ENCODE results near the gene SLC22A16.
"Not testable (repeated sequence)": the region's sequence is repeated elsewhere in the genome, so short reads cannot be mapped to it uniquely, and the experiment has no call there.

Gene SLC22A16

GRCh38 chr6:110467566-110468140, 8.8 kb downstream of the SLC22A16 start:
- peak in 1 of 3 donors; percentile 28 for DNase-seq
- Histone ChIP-seq H3K36me3 (ENCODE audit: control insufficient read depth in 4 of 4, insufficient read depth in 4 of 4, low read length in 3 of 4) (no peaks in the 10 kb centered on the region), H3K4me3 (ENCODE audit: control insufficient read depth in 1 of 7, extremely low read depth in 1 of 7, insufficient read depth in 4 of 7, low read depth in 2 of 7, low read length in 6 of 7) (no peak overlapping the region), H3K27me3 (replicated peaks in 2 of 5; ENCODE audit: control insufficient read depth in 4 of 5, insufficient read depth in 5 of 5, low read length in 4 of 5) (no peaks in the 10 kb centered on the region), H3K27ac (ENCODE audit: insufficient read depth in 1 of 2, low read depth in 1 of 2, low read length in 2 of 2, poor library complexity in 1 of 2, severe bottlenecking in 2 of 2) (no peak overlapping the region), H3K4me1 (ENCODE audit: control extremely low read depth in 1 of 4, control insufficient read depth in 4 of 4, insufficient read depth in 4 of 4, low read length in 3 of 4) (peaks cover 0 to 2% (median 0%) of the 10 kb centered on the region in 4 experiments), H3K9me3 (ENCODE audit: control extremely low read depth in 1 of 5, control insufficient read depth in 4 of 5, insufficient read depth in 2 of 5, low read depth in 1 of 5, low read length in 4 of 5) (peaks cover 0 to 36% (median 9%) of the 10 kb centered on the region in 5 experiments)
- no CpG with 5 or more reads among the region's 1 CpG for WGBS (ENCODE audit: insufficient coverage)
- POLR2A ChIA-PET: no interaction called here
- CTCF ChIA-PET: interaction anchor here (0.9 to 1.5 kb wide), 2 partner anchors 8 to 9 kb away, joined by 4 to 5 read pairs; no protein-coding TSS in a partner anchor

DNA sequence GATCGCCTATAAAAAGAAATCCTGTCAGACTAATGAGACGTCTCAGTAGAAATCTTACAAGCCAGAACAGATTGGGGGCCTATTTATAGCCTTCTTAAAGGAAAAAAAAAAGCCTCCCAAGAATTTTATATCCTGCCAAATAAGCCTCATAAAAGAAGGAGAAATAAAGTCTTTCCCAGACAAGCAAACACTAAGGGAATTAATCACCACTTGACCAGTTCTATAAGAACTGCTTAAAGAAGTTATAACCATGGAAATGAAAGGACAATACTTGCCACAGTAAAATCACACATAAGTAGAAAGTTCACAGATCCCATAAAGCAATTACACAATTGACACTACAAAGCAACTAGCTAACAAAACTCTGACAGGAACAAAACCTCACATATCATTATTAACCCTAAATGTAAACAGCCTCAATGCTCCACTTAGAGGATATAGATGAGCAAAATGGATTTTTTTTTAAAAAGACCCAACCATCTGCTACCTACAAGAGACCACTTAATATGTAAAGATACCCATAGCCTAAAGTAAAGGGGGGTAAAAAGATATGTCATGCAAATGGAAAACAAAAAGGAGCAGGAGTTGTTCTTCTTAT, 13.4 kb downstream of the SLC22A16 start:
- ChIA-PET POLR2A (interaction anchor here (0.7 kb wide), 1 partner anchor 46 kb away, joined by 3 read pairs; no protein-coding TSS in a partner anchor), CTCF (no interaction called here)
- no peaks in the 10 kb centered on the region for H3K4me1 ChIP-seq (ENCODE audit: control extremely low read depth in 1 of 4, control insufficient read depth in 4 of 4, insufficient read depth in 4 of 4, low read length in 3 of 4)
- H3K36me3 ChIP-seq (ENCODE audit: control insufficient read depth in 4 of 4, insufficient read depth in 4 of 4, low read length in 3 of 4): peaks cover 0 to 16% (median 0%) of the 10 kb centered on the region in 4 experiments
- H3K27me3 ChIP-seq (replicated peaks in 2 of 5; ENCODE audit: control insufficient read depth in 4 of 5, insufficient read depth in 5 of 5, low read length in 4 of 5): no peaks in the 10 kb centered on the region
- H3K4me3 ChIP-seq (ENCODE audit: control insufficient read depth in 1 of 7, extremely low read depth in 1 of 7, insufficient read depth in 4 of 7, low read depth in 2 of 7, low read length in 6 of 7): no peak overlapping the region
- DNase-seq: peak; percentile 22 to 72 (median 69)
- WGBS (ENCODE audit: insufficient coverage): 100% methylated on average over 1 of the region's 2 CpGs
- peaks cover 6 to 75% (median 10%) of the 10 kb centered on the region in 5 experiments for H3K9me3 ChIP-seq (ENCODE audit: control extremely low read depth in 1 of 5, control insufficient read depth in 4 of 5, insufficient read depth in 2 of 5, low read depth in 1 of 5, low read length in 4 of 5)
- no peak overlapping the region for H3K27ac ChIP-seq (ENCODE audit: insufficient read depth in 1 of 2, low read depth in 1 of 2, low read length in 2 of 2, poor library complexity in 1 of 2, severe bottlenecking in 2 of 2)

GRCh38 chr6:110461376-110461775, 15.0 kb downstream of the SLC22A16 start:
- Histone ChIP-seq H3K27me3 (replicated peaks in 2 of 5; ENCODE audit: control insufficient read depth in 4 of 5, insufficient read depth in 5 of 5, low read length in 4 of 5) (no peaks in the 10 kb centered on the region), H3K4me3 (ENCODE audit: control insufficient read depth in 1 of 7, extremely low read depth in 1 of 7, insufficient read depth in 4 of 7, low read depth in 2 of 7, low read length in 6 of 7) (no peak overlapping the region), H3K9me3 (ENCODE audit: control extremely low read depth in 1 of 5, control insufficient read depth in 4 of 5, insufficient read depth in 2 of 5, low read depth in 1 of 5, low read length in 4 of 5) (peaks cover 6 to 77% (median 13%) of the 10 kb centered on the region in 5 experiments), H3K27ac (ENCODE audit: insufficient read depth in 1 of 2, low read depth in 1 of 2, low read length in 2 of 2, poor library complexity in 1 of 2, severe bottlenecking in 2 of 2) (no peak overlapping the region), H3K36me3 (ENCODE audit: control insufficient read depth in 4 of 4, insufficient read depth in 4 of 4, low read length in 3 of 4) (peaks cover 0 to 25% (median 2%) of the 10 kb centered on the region in 4 experiments), H3K4me1 (ENCODE audit: control extremely low read depth in 1 of 4, control insufficient read depth in 4 of 4, insufficient read depth in 4 of 4, low read length in 3 of 4) (no peaks in the 10 kb centered on the region)
- 80% methylated on average over 1 of the region's 1 CpG for WGBS (ENCODE audit: insufficient coverage)
- CTCF ChIA-PET: interaction anchor here (1.1 to 1.6 kb wide), 2 partner anchors 9 to 39 kb away, joined by 4 read pairs; no protein-coding TSS in a partner anchor
- no peak for DNase-seq
- POLR2A ChIA-PET: no interaction called here

GRCh38 chr6:110459137-110459536, 17.3 kb downstream of the SLC22A16 start:
- ChIA-PET POLR2A (no interaction called here), CTCF (interaction anchor here (1.2 to 1.7 kb wide), 2 partner anchors 9 to 25 kb away, joined by 5 read pairs; no protein-coding TSS in a partner anchor)
- DNase-seq: no peak
- H3K36me3 ChIP-seq (ENCODE audit: control insufficient read depth in 4 of 4, insufficient read depth in 4 of 4, low read length in 3 of 4): peaks cover 7 to 41% (median 8%) of the 10 kb centered on the region in 4 experiments
- H3K9me3 ChIP-seq (ENCODE audit: control extremely low read depth in 1 of 5, control insufficient read depth in 4 of 5, insufficient read depth in 2 of 5, low read depth in 1 of 5, low read length in 4 of 5): peaks cover 6 to 63% (median 14%) of the 10 kb centered on the region in 5 experiments
- no peaks in the 10 kb centered on the region for H3K27me3 ChIP-seq (replicated peaks in 2 of 5; ENCODE audit: control insufficient read depth in 4 of 5, insufficient read depth in 5 of 5, low read length in 4 of 5)
- H3K27ac ChIP-seq (ENCODE audit: insufficient read depth in 1 of 2, low read depth in 1 of 2, low read length in 2 of 2, poor library complexity in 1 of 2, severe bottlenecking in 2 of 2): no peak overlapping the region
- WGBS (ENCODE audit: insufficient coverage): no CpG with 5 or more reads among the region's 2 CpGs
- H3K4me1 ChIP-seq (ENCODE audit: control extremely low read depth in 1 of 4, control insufficient read depth in 4 of 4, insufficient read depth in 4 of 4, low read length in 3 of 4): no peaks in the 10 kb centered on the region
- no peak overlapping the region for H3K4me3 ChIP-seq (ENCODE audit: control insufficient read depth in 1 of 7, extremely low read depth in 1 of 7, insufficient read depth in 4 of 7, low read depth in 2 of 7, low read length in 6 of 7)

GRCh38 chr6:110458476-110458875, 17.9 kb downstream of the SLC22A16 start:
- peaks cover 8 to 47% (median 11%) of the 10 kb centered on the region in 4 experiments for H3K36me3 ChIP-seq (ENCODE audit: control insufficient read depth in 4 of 4, insufficient read depth in 4 of 4, low read length in 3 of 4)
- ChIA-PET POLR2A (no interaction called here), CTCF (interaction anchor here (0.9 to 1.7 kb wide), 3 partner anchors 9 to 24 kb away, joined by 4 to 5 read pairs (median 5); no protein-coding TSS in a partner anchor)
- 100% methylated on average over 1 of the region's 1 CpG for WGBS (ENCODE audit: insufficient coverage)
- no peaks in the 10 kb centered on the region for H3K4me1 ChIP-seq (ENCODE audit: control extremely low read depth in 1 of 4, control insufficient read depth in 4 of 4, insufficient read depth in 4 of 4, low read length in 3 of 4)
- H3K9me3 ChIP-seq (ENCODE audit: control extremely low read depth in 1 of 5, control insufficient read depth in 4 of 5, insufficient read depth in 2 of 5, low read depth in 1 of 5, low read length in 4 of 5): peaks cover 6 to 63% (median 20%) of the 10 kb centered on the region in 5 experiments
- no peak overlapping the region for H3K4me3 ChIP-seq (ENCODE audit: control insufficient read depth in 1 of 7, extremely low read depth in 1 of 7, insufficient read depth in 4 of 7, low read depth in 2 of 7, low read length in 6 of 7)
- no peaks in the 10 kb centered on the region for H3K27me3 ChIP-seq (replicated peaks in 2 of 5; ENCODE audit: control insufficient read depth in 4 of 5, insufficient read depth in 5 of 5, low read length in 4 of 5)
- no peak for DNase-seq
- no peak overlapping the region for H3K27ac ChIP-seq (ENCODE audit: insufficient read depth in 1 of 2, low read depth in 1 of 2, low read length in 2 of 2, poor library complexity in 1 of 2, severe bottlenecking in 2 of 2)

- WGBS (ENCODE audit: insufficient coverage): 100% methylated on average over 7 of the region's 8 CpGs
- ChIA-PET POLR2A (interaction anchor here (0.7 kb wide), 1 partner anchor 76 kb away, joined by 3 read pairs; no protein-coding TSS in a partner anchor), CTCF (interaction anchor here (0.9 to 1.7 kb wide), 3 partner anchors 10 to 23 kb away, joined by 4 to 5 read pairs (median 5); no protein-coding TSS in a partner anchor)
- DNase-seq: peak in 2 of 3 donors; percentile 25 to 26
- Histone ChIP-seq H3K36me3 (ENCODE audit: control insufficient read depth in 4 of 4, insufficient read depth in 4 of 4, low read length in 3 of 4) (peaks cover 8 to 55% (median 12%) of the 10 kb centered on the region in 4 experiments), H3K9me3 (ENCODE audit: control extremely low read depth in 1 of 5, control insufficient read depth in 4 of 5, insufficient read depth in 2 of 5, low read depth in 1 of 5, low read length in 4 of 5) (peaks cover 4 to 58% (median 21%) of the 10 kb centered on the region in 5 experiments)
- not testable (repeated sequence) for H3K27ac ChIP-seq (ENCODE audit: insufficient read depth in 1 of 2, low read depth in 1 of 2, low read length in 2 of 2, poor library complexity in 1 of 2, severe bottlenecking in 2 of 2); H3K27me3 ChIP-seq (replicated peaks in 2 of 5; ENCODE audit: control insufficient read depth in 4 of 5, insufficient read depth in 5 of 5, low read length in 4 of 5); H3K4me1 ChIP-seq (ENCODE audit: control extremely low read depth in 1 of 4, control insufficient read depth in 4 of 4, insufficient read depth in 4 of 4, low read length in 3 of 4); H3K4me3 ChIP-seq (ENCODE audit: control insufficient read depth in 1 of 7, extremely low read depth in 1 of 7, insufficient read depth in 4 of 7, low read depth in 2 of 7, low read length in 6 of 7)
Measured at GRCh38 chr6:110457567-110458175, 18.7 kb downstream of the SLC22A16 start.

Measured in common myeloid progenitor, CD34-positive (primary cell).